HG03103 (cell line): ENCODE data around the gene BAIAP2L1.
A peak's percentile ranks its signal among the peaks of the same experiment; 100 is the strongest.
"Not testable (repeated sequence)": the region's sequence is repeated elsewhere in the genome, so short reads cannot be mapped to it uniquely, and the experiment has no call there.

Experiments used
- ATAC-seq: cut with Tn5 transposase; IDR thresholded peaks from one replicate; pipeline ENCODE4 v1.9.1; 2021; ENCODE audit warnings: low read depth; ENCODE audit not compliant: unreplicated experiment

Gene BAIAP2L1

DNA sequence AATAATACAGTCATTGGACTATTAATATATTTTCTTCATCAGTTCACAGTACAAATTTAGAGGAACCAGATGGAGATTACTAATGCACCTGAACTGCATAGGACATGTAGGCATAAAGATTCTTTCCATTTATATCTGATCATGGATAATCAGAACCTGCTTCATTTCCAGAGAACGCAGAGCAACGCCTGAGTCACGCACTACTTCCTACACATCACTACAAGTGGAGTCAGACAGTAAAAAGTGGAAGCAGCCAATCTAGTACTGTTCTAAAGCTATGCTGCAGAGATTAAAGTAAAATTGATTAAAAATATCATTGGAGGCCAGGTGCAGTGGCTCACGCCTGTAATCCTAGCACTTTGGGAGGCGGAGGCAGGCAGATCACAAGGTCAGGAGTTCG is 76.1 kb downstream of the BAIAP2L1 start:
- no peak for ATAC-seq

DNA sequence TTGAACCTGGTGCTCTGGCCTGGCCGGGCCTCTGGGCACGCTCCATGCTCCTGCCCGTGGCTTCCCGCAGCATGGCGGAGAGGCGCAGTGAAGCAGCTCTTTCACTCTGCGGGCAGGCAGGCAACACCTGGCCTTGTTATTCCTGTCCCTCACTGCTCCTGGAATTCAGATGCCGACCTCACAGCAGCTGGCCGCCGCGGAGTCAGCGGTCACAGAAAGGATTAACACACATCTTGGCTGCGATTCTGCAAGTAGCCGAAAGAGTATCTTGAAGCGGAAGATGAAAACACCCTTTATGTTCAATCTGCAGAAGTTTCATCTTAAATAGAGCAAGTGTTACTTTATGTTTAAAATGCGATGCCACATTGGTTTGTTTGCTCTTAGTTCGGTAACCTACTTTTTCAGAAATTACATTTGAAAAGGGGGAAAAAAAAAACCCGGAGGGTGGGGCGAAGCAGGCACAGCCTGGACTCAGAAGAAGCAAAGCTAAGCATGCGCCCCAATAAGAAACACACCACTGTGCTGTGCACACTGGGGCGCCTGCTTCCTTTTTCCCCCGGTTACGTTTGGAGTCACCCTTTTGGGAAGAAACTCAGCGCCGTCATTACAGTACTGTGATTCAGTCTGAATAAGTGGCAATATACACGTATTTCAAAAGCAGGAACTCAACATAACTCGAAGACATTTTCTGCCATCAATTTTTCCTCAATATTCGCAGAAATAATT is 77.1 kb downstream of the BAIAP2L1 start:
- ATAC-seq, result no peak

DNA sequence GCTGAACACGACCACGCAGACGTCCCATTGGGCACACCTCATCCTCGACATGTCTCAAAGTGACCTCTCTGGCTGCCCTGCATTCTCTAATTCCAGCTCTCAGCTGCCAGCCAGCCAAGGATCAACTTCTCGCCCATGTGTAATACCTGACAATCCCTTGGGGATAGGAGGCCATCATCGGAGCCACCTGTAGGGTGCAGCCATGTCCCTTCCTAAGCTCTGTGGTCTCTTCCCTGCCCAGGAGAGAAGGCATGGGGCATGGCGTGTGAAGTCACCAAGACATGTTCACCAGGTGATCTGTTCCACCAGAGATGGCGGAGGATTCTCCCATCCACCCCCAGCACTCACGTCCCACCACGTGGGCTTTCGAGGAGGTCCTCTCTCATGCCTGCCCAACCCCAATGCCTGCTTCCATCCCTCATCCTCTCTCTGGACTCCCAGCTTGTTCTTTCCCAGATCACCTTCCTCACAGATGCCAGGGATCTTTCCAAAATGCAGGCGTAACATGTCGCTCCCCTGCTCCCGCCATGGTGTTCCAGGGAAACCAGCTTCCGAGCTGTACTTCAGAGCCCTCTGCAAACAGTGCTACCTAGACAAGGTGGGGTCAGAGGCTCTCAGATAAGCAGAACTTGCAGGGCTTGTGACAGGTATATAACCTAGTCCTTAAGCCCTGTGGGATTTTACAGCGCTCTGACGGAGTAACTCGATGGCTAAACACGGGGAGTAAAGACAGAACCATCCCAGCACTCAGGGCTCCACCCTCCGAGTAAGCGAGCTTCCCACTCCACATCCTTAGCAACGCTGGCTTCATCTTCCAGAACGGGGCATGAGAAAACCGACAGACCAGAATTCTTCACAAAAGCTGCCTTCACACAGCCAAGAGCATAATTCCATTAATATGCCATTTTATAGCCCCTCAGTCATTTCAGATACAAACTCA is 78.3 kb downstream of the BAIAP2L1 start:
- no peak for ATAC-seq

DNA sequence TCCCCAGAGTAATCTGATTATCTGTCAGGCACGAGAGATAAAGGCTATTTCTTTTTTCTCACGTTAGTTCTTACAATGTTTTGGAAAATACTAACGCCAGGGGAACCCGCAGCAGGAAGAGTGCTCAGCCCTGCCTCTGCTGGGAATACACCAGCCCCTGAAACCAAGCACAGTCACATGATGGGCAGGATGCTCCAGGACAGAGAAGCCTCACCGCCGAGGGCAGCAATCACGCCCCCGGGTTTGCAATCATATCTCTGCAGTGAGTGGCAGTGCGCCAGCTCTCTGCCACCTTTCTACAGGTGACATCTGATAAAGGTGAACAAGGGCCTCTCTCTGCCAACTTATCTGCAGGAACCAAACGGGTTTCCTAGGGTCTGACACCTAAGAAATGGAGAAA is 79.6 kb downstream of the BAIAP2L1 start:
- ATAC-seq, result no peak

DNA sequence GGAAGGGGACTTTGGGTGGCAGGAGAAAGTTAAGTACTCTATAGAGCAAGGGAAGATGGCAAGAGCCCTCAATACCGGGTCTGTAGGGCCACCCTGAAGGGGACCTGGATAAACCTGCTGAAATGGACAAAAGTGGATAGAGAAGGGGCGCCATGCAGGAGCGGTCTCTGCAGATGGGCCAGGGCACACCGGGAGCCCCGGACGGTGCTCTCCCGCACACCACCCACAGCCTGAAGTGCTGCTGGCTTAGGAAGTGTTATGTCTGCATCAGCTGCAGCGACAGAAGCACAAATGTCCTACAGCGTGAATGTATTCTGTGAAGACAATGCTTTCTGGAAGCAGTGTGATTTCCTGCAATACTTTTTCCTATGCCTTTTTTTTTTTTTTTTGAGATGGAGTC is 81.7 kb downstream of the BAIAP2L1 start:
- no peak for ATAC-seq

DNA sequence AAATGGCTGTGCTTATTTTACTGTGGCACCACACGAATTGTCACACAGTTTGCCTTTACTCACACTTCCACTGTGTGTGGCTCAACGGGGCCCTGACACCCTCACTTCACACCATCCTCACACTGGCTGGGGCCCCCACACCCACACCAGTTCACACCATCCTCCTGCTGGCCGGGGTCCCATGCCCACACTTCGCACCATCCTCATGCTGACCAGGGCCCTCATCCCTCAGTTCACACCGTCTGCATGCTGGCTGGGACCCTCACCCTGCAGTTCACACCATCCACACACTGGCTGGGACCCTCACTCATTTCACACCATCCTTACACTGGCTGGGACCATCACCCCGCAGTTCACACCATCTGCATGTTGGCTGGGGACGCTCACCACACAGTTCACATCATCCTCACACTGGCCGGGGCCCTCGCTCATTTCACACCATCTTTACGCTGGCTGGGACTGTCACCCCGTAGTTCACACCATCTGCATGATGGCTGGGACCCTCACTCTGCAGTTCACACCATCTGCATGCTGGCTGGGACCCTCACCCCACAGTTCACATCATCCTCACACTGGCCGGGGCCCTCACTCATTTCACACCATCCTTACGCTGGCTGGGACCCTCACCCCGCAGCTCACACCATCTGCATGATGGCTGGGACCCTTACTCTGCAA is 83.4 kb downstream of the BAIAP2L1 start:
- no peak for ATAC-seq

DNA sequence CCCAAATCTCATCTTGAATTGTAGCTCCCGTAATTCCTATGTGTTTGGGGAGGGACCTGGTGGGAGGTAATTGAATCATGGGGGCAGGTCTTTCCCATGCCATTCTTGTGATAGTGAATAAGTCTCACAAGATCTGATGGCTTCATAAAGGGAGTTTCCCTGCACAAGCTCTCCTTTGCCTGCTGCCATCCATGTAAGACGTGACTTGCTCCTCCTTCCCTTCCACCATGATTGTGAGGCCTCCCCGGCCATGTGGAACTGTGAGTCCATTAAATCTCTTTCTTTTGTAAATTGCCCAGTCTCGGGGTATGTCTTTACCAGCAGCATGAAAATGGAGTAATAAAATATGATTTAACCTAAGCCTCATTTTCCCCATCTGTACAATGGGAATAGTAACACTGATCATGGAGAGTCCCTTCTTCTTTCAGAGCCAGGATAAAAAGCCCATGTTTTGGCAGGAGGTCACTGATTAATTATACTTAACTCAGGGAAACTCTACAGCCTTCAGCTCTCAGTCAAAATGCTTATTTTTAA is 84.8 kb downstream of the BAIAP2L1 start:
- not testable (repeated sequence) for ATAC-seq

DNA sequence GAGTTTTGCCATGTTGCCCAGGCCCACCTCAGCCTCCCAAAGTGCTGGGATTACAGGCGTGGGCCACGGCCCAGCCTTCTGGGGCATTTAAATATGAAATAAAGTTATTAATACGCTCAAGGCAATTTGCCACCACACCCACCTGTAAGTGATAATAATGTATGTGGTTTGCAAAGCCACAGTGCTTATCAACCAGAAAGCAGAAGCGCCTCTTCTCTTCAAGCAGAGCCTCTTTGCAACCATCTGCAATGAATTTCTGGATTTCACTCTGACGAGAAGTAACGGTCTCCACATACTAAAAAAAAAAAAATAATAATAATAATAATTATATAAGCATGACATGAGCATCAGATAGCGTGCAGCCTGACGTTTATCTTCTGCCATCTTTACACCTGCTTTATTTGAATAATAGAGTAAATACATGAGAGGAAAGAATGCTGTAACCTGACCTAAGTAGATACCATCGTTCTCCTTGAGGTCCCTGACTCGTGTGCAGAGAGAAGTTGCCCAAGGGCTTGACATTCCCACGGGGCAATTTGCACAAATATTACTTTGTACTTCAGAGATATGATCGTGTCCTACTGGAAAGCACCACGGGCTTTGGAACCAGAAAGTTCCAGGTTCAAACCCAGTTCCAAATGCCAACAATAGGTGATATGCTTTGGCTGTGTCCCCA is 85.4 kb downstream of the BAIAP2L1 start:
- ATAC-seq, result peak; percentile 79

DNA sequence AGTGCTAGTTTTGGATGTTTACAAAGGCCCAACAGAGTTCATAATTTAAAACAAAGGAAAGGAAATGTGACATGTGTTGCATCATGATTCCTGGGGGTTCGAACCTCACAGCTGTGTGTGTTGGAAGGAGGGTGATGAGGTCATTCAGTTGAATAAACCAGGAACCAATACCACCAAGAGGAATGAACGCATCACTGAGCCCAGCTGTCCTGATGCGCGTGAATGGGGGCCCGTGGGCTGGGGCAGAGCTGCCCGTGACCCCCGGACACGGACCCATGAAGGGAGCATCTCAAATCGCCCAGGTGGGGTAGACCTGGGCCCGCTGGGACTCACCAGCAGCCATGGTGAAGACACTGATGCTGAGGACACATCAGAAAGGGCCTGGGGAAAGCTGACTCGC is 86.4 kb downstream of the BAIAP2L1 start:
- no peak for ATAC-seq

DNA sequence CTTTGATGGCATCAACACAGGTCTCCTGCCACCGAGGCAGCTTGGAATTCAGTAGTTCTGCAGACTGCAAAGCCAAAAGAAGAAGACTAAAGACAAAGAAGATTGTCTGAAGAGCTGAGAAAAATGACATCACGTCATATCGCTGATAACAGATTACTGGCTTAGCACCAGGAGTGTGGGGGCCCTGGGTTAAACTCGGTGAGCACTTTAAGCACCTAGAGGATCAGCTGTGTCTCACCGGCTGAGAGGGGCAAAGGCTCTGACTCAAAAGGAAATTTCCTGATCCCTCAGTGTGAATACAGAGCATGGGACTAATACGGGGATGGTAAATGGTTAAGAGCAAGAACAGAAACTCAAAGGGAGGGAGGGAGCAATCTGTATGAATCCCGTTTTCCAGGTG is 88.7 kb downstream of the BAIAP2L1 start:
- ATAC-seq, result no peak

DNA sequence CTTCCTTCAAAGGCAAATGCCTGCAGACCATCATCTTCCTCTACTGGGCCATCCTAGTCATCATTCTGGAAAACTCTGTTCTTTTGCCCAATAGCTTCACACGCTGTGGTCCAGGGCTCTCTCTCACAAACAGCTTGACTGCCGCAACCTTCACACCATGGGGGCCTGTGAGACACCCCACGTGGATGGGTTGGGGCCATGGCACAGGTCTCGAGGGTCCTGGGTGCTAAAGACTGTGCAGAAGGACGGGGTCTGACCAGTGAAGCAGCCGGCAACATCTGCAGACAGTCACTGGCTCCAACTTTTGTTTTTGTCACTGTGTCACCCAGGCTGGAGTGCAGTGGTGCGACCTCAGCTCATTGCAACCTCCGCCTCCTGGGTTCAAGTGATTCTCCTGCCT is 91.3 kb downstream of the BAIAP2L1 start:
- no peak for ATAC-seq

DNA sequence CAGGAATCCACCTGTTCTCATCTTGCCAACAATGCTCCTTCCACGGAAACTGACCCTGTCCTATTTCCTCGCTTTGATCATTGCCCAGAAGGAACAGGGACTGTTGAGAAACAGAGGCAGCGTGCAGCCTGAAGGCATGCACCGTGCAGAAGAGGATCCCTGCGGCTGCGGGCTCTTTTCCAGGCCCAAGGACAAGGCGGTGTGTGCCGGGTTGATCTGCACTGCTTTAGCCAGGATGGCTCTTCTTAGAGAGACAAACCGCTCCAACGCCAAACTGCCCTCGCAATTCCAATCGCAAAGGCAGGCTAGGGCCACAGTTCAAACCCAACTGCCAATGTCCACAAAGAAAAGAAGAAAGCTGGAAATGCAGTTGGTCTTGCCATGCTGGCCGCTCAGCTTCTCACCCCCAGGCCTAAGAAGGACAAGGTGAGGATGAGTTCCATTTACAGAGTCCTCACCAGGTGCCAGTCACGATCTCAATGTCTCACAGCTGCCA is 92.9 kb downstream of the BAIAP2L1 start:
- no peak for ATAC-seq

DNA sequence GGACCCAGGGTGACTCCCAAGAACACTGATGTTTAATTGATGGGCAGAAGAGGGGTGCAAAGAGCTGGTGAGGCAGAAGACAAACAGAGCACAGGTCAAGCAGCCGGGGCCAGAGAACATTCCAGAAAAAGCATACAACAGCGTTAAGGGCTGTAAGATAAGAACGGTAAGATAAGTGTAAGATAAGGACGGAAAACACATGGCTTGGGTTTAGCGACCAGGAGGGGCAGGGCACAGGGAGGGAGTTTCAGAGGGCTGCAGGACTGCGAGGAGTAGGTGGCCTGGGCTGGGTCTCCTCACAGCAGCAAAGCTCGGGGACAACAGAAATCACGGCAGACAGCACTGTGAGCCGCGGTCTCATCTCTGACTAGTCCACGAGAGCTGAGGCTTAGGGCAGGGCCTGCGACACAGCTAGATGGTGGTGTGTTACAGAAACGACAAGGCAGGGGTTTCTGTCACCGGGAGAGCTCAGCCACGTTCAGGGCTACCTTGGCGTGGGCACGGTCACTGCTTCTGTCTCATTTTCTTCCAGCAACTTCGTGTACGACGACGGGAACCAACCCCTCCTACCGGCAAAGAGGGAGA is 94.8 kb downstream of the BAIAP2L1 start:
- ATAC-seq, result no peak

DNA sequence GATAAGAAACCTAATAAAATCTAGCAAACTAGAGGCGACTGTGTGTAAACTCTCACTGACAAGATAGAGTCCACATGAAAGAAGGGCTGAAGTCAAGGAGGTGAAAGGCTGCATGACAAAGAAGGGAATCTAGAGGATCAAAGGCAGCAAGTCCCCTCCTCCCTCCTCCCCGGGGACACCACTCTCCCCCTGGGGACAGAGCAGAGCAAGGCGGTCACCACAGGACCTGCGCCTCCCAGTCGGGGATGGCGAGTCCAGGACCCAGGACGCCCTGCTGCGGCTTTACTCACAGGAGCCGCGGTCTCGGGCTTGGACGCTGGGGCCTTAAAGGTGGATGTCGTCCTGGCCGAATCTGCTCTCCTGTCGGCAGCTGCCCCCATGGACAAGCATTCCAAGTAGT is 97.0 kb downstream of the BAIAP2L1 start:
- ATAC-seq, result no peak

DNA sequence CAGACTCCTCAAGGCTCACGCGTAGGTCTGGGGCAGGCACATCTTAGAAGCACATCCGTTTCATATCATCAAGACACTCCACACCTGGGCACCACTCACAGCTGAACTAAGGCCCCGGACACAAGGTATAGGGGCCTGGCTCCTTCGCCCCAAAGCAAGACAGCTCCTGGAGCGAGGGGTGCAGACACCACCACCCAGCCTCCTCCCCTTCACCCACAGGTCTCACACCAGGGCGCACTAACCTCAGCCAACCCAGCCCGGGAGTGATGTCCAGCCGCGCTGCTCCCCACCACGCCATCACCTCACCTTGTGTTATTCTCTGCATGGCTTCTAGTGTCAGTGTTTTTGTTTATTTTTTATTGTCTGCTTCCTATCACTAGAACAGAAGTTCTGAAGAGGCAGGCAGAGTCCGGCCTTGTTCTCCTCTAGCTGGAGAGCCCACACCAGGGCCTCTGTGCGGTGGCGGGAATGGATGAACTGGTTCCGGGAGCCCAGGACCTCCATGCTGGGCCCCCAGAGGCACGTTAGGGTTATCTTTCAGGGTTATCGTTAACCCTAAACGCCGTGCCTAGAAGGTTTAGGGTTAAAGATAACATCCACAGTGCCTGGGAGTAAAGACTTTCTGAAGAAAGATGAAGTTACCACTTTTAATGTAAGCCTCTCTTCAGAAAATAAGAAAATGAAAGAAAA is 97.6 kb downstream of the BAIAP2L1 start:
- no peak for ATAC-seq

DNA sequence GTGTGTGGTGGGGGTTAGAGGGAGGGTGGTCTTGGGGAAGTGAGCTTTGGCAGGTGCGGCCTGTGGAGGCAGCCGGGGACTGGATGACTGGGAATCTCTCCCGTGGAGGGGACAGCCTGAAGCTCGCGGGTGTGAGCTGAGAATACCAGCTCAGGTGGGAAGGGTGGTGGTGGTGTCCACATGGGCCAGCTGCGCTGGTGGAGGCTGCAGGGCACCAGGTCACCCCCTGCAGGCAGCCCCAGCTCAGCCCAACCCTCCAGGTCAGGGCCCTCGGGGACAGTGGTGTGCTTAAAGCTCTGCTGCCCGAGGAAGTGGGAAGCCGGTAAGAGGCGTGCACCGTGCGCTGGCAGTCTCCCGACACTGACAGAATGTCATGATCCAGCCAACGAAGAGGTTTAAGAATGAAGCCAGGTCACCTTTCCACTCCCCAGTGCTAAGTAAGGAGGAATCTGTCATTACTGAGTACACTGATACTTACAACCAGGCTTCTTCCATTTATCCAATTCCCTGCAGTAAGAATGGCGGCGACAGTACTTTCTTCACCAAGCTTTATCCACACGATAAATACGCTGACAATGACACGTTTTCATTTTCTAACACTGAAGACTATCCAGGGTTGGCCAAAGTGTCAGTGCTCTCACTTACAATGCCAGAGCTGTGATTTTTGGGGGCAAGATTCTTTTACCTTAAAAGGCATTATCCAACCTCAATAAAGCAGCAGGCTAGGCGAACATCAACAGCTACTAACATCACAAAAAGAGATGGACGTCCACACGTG is 99.0 kb downstream of the BAIAP2L1 start:
- ATAC-seq, result no peak

DNA sequence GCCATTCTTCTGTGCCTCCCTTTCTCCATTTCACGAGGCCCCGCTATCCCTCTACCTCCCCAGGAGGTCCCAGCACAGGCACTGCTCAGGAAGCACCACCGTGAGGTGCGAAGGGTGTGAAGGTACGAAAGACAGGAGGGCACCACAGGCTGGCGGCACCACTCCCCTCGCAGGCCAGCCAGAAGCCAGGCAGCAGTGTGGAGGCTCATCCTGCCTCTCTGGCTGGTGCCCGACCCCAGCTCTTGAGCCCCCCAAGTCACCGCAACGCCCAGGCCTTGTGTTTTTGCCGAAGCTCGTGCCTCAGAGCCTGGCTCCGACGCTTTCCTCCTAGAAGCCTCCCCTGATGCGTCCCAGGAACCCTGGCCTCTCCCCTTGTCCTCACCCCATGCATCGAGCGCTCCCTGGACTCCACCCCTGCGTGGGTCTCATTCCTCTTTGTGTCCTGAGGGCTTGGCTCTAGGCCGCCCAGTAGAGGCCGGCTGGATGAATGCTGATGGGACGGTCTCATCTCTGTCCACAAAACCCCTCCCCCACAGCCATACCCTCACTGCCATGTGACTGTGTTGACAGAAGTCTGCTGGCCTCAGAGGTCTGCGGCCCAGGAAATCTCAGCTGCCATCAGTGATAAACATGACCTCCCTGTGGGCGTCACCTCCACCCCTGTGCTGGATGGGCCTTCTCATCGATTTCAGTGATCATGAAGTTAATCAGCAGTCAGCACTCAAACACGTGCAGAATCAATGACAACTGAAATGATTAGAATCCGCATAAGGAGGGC is 100.1 kb downstream of the BAIAP2L1 start:
- ATAC-seq, result no peak
